Body of pancreas (tissue), 4 donors: Measurements from ENCODE around the gene IL4I1. TPM values are rescaled to one million over a fixed set of nuclear protein-coding genes. Genes with fewer than 3 reads are reported as not detected.

ENCODE experiments used
- ATAC-seq: fragments of 150-250 bp; one replicate; pipeline ENCODE4 v1.9.1; 2016
- DNase-seq, 4 donors: peaks; one replicate each; pipeline ENCODE4 v3.0.0-alpha.2; 2019
- H3K27ac ChIP-seq, 4 donors: fragments of 200-600 bp; sonication (generic); 1 replicate in 3 of 4; 2 replicates in 1 of 4; pipeline versions ENCODE4 v1.5.1 to v1.6.1; 2016 to 2019; ENCODE audit warnings: mild to moderate bottlenecking in 1 of 4, mixed read lengths in 1 of 4, moderate library complexity in 1 of 4
- H3K27me3 ChIP-seq, 2 donors: fragments of 200-600 bp; sonication (generic); one replicate each; pipeline ENCODE4 v1.6.0; 2016; ENCODE audit warnings: mild to moderate bottlenecking in 1 of 2
- H3K36me3 ChIP-seq, 2 donors: fragments of 200-600 bp; sonication (generic); replicated peaks in 1 of 2; 2 replicates each; pipeline ENCODE4 v1.5.1; 2016; ENCODE audit warnings: low read depth in 2 of 2; ENCODE audit not compliant: insufficient read depth in 1 of 2
- H3K4me1 ChIP-seq: fragments of 200-600 bp; sonication (generic); one replicate; pipeline ENCODE4 v1.6.0; 2016
- H3K4me3 ChIP-seq, 2 donors: fragments of 200-600 bp; sonication (generic); 1 replicate in 1 of 2; 2 replicates in 1 of 2; pipeline ENCODE4 v1.5.1; 2016 to 2019
- H3K9me3 ChIP-seq, 3 donors: fragments of 200-600 bp; sonication (generic); 1 replicate in 2 of 3; 2 replicates in 1 of 3; pipeline ENCODE4 v1.5.1; 2016
- CTCF ChIP-seq, 7 experiments: fragments of 450-650 bp in 4 of 7; fragments of 200-600 bp in 3 of 7; sonication (generic) in 3 of 7; IDR thresholded peaks; one replicate each; pipeline ENCODE4 v1.5.1; 2016 to 2019; ENCODE audit warnings: antibody characterized with exemption in 7 of 7
- POLR2A ChIP-seq, 3 donors: fragments of 450-650 bp; IDR thresholded peaks; one replicate each; pipeline ENCODE4 v1.6.1; 2016; ENCODE audit warnings: antibody characterized with exemption in 3 of 3, mild to moderate bottlenecking in 2 of 3
- WGBS, 2 donors: methylation state at CpG; one replicate each; pipeline ENCODE4 v1.1.5; 2017; 5-methylcytosine and 5-hydroxymethylcytosine counted together
- intact Hi-C: fragments of 100-400 bp; cut with DNase I; formaldehyde crosslinking; loops from one replicate; pipeline ENCODE4 v1.15.1; 2023
- total RNA-seq, 2 donors: library from RNA; depleted of rRNA; stranded (reverse); fragments of >200 nt; gene quantifications; one replicate each; pipeline ENCODE4 v1.1.0, GENCODE V29; 2016

IL4I1 gene
- total RNA-seq, 2 donors from 2014 or later, result 0.52 TPM; not detected in 1

- intact Hi-C loops, result no loop called here
- 88 to 93% methylated on average over 12 to 21 of the region's 21 CpGs for WGBS, 2 donors
- H3K27ac ChIP-seq, result no peak overlapping the region
- peaks cover 0 to 6% of the 10 kb centered on the region in 2 donors for H3K36me3 ChIP-seq
- H3K4me3 ChIP-seq, result no peak overlapping the region
- no peak for ATAC-seq
- no peaks in the 10 kb centered on the region for H3K27me3 ChIP-seq
- no peak for DNase-seq
- TF ChIP-seq CTCF (IDR thresholded peaks at IDR 0.05) (no peak), POLR2A (IDR thresholded peaks at IDR 0.05) (no peak)
- H3K4me1 ChIP-seq, result no peaks in the 10 kb centered on the region
- H3K9me3 ChIP-seq, result no peaks in the 10 kb centered on the region
Measured at GRCh38 chr19:49912965-49913685, 16.4 kb upstream of the IL4I1 start.

DNA sequence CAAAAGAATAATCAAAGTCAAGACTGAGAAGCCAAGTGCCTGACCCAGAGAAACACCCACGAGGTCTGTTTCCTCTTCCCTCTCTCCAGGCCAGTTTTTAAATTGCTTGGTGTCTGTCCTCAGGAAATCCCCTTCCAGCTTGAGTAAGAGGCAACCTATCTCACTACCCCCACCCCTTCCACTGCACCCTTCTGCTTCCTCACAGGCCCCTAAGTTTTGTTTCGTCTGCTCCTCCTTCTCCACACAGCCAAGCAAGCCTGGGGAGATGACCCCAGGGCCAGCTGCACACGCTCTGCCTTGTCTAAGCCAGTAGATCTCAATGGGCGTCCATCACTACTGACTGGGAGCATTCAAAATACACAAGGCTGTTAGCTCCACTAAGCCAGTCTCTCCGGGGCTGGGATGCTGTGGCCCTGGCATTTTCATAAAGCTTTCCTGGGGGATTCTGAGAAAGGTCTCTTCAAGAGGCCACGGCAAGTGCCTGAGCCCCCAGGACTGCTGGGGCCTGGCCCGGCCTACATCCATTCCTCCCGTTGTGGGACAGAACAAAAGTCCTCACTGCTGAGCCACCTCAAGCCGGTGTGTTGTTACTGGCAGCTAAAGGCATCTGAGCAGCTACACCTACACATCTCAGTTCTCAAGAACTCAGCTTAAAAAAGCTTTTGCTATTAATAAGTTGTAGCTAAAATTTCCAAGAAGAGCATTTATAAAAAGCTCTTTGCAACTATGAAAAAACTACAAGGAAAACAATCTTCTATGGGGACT is 14.9 kb upstream of the IL4I1 start:
- 73 to 81% methylated on average over 7 to 9 of the region's 9 CpGs for WGBS, 2 donors
- ATAC-seq (no peak), DNase-seq (peak in 1 of 4 donors; percentile 44)
- Histone ChIP-seq H3K4me3 (no peak overlapping the region), H3K4me1 (no peaks in the 10 kb centered on the region), H3K9me3 (no peaks in the 10 kb centered on the region), H3K36me3 (peaks cover 0 to 6% of the 10 kb centered on the region in 2 donors), H3K27ac (peak overlapping the region in 1 of 4 donors; percentile 26), H3K27me3 (no peaks in the 10 kb centered on the region)
- intact Hi-C loops, result no loop called here
- TF ChIP-seq POLR2A (IDR thresholded peaks at IDR 0.05) (no peak), CTCF (IDR thresholded peaks at IDR 0.05) (no peak)

- intact Hi-C loops, result no loop called here
- Histone ChIP-seq H3K4me3 (no peak overlapping the region), H3K36me3 (peaks cover 0 to 6% of the 10 kb centered on the region in 2 donors), H3K27me3 (no peaks in the 10 kb centered on the region), H3K9me3 (no peaks in the 10 kb centered on the region), H3K27ac (no peak overlapping the region), H3K4me1 (no peaks in the 10 kb centered on the region)
- TF ChIP-seq CTCF (IDR thresholded peaks at IDR 0.05), result no peak
- no peak for TF ChIP-seq POLR2A (IDR thresholded peaks at IDR 0.05)
- no peak for DNase-seq
- 83% methylated on average over 5 of the region's 5 CpGs; no CpG with 5 or more reads in 1 of the 2 donors for WGBS, 2 donors
- ATAC-seq, result no peak
Measured at GRCh38 chr19:49910179-49910578, 13.5 kb upstream of the IL4I1 start.

DNA sequence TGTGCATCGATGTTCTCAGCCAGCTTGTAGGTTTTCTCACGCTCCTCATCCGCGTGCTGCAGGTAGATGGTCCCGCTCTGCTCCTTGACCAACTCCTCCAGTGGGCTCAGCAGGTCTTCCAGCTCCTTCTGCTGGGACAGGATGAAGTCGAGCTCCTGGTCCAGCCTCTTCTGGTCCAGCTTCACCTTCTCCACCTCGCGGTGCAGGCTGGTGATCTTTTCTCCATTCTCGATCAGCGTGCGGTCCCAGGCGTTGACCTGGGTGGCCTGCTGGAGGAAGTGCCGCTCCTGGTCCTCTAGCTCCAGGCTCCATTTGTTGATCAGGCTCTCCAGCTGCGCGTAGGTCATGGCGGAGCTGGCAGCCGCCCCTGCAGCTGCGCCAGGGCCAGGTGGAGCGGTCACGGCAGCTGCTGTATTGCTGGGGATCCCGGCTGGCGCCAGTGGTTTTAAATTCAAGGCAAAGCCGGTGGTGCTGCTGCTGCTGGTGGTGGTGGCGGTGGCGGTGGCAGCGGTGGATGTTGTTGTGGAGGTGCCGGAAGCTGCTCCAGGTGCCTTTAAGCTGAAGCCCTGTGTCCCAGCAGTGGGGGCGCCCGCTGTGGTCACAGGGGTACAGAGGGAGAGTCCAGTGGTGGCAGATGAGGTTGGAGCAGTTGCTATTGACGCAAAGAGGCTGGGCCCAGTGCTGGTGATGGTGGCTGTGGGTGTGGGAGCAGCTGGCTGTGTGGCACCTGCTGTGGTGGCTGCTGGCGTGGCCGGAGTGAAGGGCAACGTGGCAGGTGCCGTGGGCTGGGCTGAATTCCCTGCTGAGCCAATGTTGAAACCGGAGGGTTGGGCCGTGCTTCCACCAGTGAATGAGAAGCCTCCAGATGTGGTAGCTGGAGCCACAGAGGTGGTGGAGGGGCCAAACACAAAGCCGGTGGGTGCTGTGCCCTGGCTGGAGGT is 12.1 kb upstream of the IL4I1 start:
- no peak overlapping the region for H3K4me3 ChIP-seq
- intact Hi-C loops, result no loop called here
- ATAC-seq, result no peak
- no peak overlapping the region for H3K27ac ChIP-seq
- H3K36me3 ChIP-seq, result peaks cover 0 to 6% of the 10 kb centered on the region in 2 donors
- H3K9me3 ChIP-seq, result no peaks in the 10 kb centered on the region
- WGBS, 2 donors, result 94 to 95% methylated on average over 27 to 37 of the region's 37 CpGs
- no peak for DNase-seq
- H3K4me1 ChIP-seq, result no peaks in the 10 kb centered on the region
- TF ChIP-seq POLR2A (IDR thresholded peaks at IDR 0.05) (no peak), CTCF (IDR thresholded peaks at IDR 0.05) (no peak)
- H3K27me3 ChIP-seq, result no peaks in the 10 kb centered on the region
